ENCODE measurements around the gene TWNK.

GRCh38 chr10:101010329-101010728 is 23.0 kb downstream of the TWNK start:
- no peak for TF ChIP-seq CTCF (conservative IDR thresholded peaks at IDR 0.05 in 1 of 2, IDR thresholded peaks at IDR 0.05 in 1 of 2; ENCODE audit: extremely low read depth in 1 of 2, insufficient read depth in 1 of 2, low read depth in 1 of 2, low read length in 2 of 2)
- TF ChIP-seq EZH2 (IDR thresholded peaks at IDR 0.05; ENCODE audit: borderline replicate concordance, low read length), result no peak
